Upper lobe of left lung (tissue), 6 donors: ENCODE data around the gene IFNG. TPM values are rescaled to one million over a fixed set of nuclear protein-coding genes. Genes with fewer than 3 reads are reported as not detected.

ENCODE experiments used
- ATAC-seq, 2 donors: fragments of 200-7000 bp; cut with Tn5 transposase; one replicate each; pipeline ENCODE4 v1.9.1; 2022; ENCODE audit warnings: mild to moderate bottlenecking in 2 of 2, moderate library complexity in 2 of 2; ENCODE audit not compliant: low FRiP score in 2 of 2
- DNase-seq, 2 donors: peaks; one replicate each; pipeline ENCODE4 v3.0.0-alpha.2; 2019 to 2020
- H3K27ac ChIP-seq, 4 donors: fragments of 200-600 bp; sonication (generic); one replicate each; pipeline ENCODE4 v1.5.1; 2016 to 2019
- H3K27me3 ChIP-seq, 4 donors: fragments of 200-600 bp; sonication (generic); one replicate each; pipeline ENCODE4 v1.5.1; 2017 to 2019
- H3K36me3 ChIP-seq, 4 donors: fragments of 200-600 bp; sonication (generic); one replicate each; pipeline ENCODE4 v1.5.1; 2016 to 2019
- H3K4me1 ChIP-seq, 4 donors: fragments of 200-600 bp; sonication (generic); one replicate each; pipeline ENCODE4 v1.5.1; 2018 to 2019
- H3K4me3 ChIP-seq, 4 donors: fragments of 200-600 bp; sonication (generic); one replicate each; pipeline ENCODE4 v1.5.1; 2017 to 2019; ENCODE audit warnings: mild to moderate bottlenecking in 2 of 4, moderate library complexity in 1 of 4
- H3K9me3 ChIP-seq, 4 donors: fragments of 200-600 bp; sonication (generic); one replicate each; pipeline ENCODE4 v1.5.1; 2018 to 2019
- CTCF ChIP-seq, 6 experiments: fragments of 450-650 bp in 4 of 6; fragments of 200-600 bp in 2 of 6; sonication (generic) in 2 of 6; IDR thresholded peaks; one replicate each; pipeline ENCODE4 v1.5.1; 2016 to 2019; ENCODE audit warnings: antibody characterized with exemption in 6 of 6
- EP300 ChIP-seq, 4 donors: sonication (generic); formaldehyde crosslinking; IDR thresholded peaks; one replicate each; pipeline ENCODE4 v1.5.1; 2017; ENCODE audit warnings: antibody characterized with exemption in 4 of 4, control low read depth in 2 of 4
- POLR2A ChIP-seq, 4 donors: fragments of 450-650 bp; IDR thresholded peaks; one replicate each; pipeline ENCODE4 v1.5.1; 2016 to 2017; ENCODE audit warnings: antibody characterized with exemption in 4 of 4, mild to moderate bottlenecking in 2 of 4
- POLR2AphosphoS5 ChIP-seq, 2 donors: sonication (generic); formaldehyde crosslinking; IDR thresholded peaks; one replicate each; pipeline ENCODE4 v1.5.1; 2017; ENCODE audit warnings: antibody characterized with exemption in 2 of 2
- WGBS, 2 donors: methylation state at CpG; one replicate each; pipeline ENCODE4 v1.1.5; 2017 to 2018; 5-methylcytosine and 5-hydroxymethylcytosine counted together
- total RNA-seq, 6 donors: library from RNA; depleted of rRNA in 4 of 6; stranded (reverse); fragments of >200 nt in 4 of 6; gene quantifications; one replicate each; pipeline versions ENCODE4 v1.1.0 to v1.2.1, GENCODE V29; 2016 to 2021
- donor health status: DM: no; HTN: no; CAD: no; lungs with moderate emphysema.
- donor health status: DM: no; HTN: yes; CAD: no; lungs with severe emphysema.

IFNG gene
- total RNA-seq, 6 donors from 2014 or later = 0.54 to 0.57 TPM; not detected in 4

- Histone ChIP-seq H3K4me3 (no peak overlapping the region), H3K36me3 (no peaks in the 10 kb centered on the region), H3K27ac (no peak overlapping the region), H3K9me3 (no peaks in the 10 kb centered on the region), H3K27me3 (no peaks in the 10 kb centered on the region), H3K4me1 (no peaks in the 10 kb centered on the region)
- no peak for DNase-seq
- no peak for TF ChIP-seq CTCF (IDR thresholded peaks at IDR 0.05)
- no peak for TF ChIP-seq POLR2A (IDR thresholded peaks at IDR 0.05)
- TF ChIP-seq EP300 (IDR thresholded peaks at IDR 0.05) = no peak
- no peak for ATAC-seq
Observed at GRCh38 chr12:68140556-68140955, 19.0 kb downstream of the IFNG start.

DNA sequence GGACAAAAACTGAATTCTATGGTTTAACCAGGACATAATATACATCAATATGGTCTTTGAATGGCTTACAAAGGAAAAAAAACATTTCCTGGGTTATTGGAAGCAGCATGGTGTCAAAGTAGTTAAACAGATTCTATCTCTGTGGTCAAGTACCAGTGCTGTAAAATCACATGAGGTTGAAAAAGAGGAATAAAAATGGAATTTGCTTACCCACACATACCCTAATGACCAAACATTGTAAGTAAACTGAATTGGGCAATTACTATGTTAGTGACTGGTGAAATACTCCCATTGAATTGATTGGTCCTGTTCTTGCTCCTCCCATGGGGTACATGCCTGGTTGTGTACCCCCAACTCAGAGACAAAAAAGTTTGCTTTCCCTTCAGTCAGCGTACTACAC, 19.6 kb downstream of the IFNG start:
- Histone ChIP-seq H3K27ac (no peak overlapping the region), H3K4me1 (no peaks in the 10 kb centered on the region), H3K9me3 (no peaks in the 10 kb centered on the region), H3K27me3 (no peaks in the 10 kb centered on the region), H3K36me3 (no peaks in the 10 kb centered on the region), H3K4me3 (no peak overlapping the region)
- ATAC-seq (no peak), DNase-seq (no peak)
- TF ChIP-seq EP300 (IDR thresholded peaks at IDR 0.05) (no peak), POLR2AphosphoS5 (IDR thresholded peaks at IDR 0.05) (no peak), POLR2A (IDR thresholded peaks at IDR 0.05) (no peak), CTCF (IDR thresholded peaks at IDR 0.05) (no peak)
- 78 to 86% methylated on average over 1 of the region's 1 CpG for WGBS, 2 donors

DNA sequence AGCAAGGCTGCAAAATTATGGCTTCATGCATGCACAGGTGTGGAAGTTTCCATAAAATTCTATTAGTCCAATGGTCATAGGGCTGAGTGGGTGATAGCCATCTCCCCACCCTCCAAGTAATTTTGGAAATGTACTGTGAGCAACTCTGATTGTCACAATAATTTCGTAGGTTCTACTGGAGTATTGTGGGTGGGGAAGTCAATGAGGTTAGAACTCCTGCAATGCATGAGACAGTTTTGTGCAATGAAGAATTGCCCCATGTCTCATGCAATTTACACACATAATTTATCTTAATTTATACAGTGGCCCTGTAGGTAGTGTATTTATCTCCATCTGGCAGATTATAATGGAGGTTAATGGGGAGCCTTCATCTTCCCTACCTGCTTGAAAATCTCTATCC, 20.5 kb downstream of the IFNG start:
- no peaks in the 10 kb centered on the region for H3K36me3 ChIP-seq
- no peak overlapping the region for H3K27ac ChIP-seq
- TF ChIP-seq CTCF (IDR thresholded peaks at IDR 0.05) (no peak), POLR2AphosphoS5 (IDR thresholded peaks at IDR 0.05) (no peak), EP300 (IDR thresholded peaks at IDR 0.05) (no peak), POLR2A (IDR thresholded peaks at IDR 0.05) (no peak)
- H3K4me3 ChIP-seq = no peak overlapping the region
- H3K4me1 ChIP-seq = no peaks in the 10 kb centered on the region
- H3K9me3 ChIP-seq = no peaks in the 10 kb centered on the region
- DNase-seq (no peak), ATAC-seq (no peak)
- H3K27me3 ChIP-seq = no peaks in the 10 kb centered on the region
- WGBS, 2 donors = 84 to 91% methylated on average over 1 of the region's 1 CpG

DNA sequence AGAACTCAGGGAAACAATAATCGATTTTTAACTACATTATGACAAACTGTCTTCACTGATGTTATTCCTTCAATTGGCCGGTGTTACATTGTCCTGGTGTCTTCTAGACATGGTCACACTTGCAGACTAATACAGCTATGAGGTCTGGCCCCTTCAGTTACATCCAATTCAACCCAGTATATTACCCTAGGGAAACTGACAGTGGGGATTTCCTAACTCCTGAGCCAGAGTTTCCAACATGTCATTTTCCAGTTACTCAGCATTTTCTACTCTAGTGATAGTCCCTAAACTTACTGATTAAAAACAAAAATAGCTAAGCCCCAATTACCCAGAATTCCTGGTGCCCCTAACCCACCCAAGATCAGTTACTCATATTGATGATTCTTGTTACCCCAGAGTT, 21.1 kb downstream of the IFNG start:
- ATAC-seq (no peak), DNase-seq (no peak)
- Histone ChIP-seq H3K9me3 (no peaks in the 10 kb centered on the region), H3K27ac (no peak overlapping the region), H3K4me3 (no peak overlapping the region), H3K27me3 (no peaks in the 10 kb centered on the region), H3K36me3 (no peaks in the 10 kb centered on the region), H3K4me1 (no peaks in the 10 kb centered on the region)
- TF ChIP-seq POLR2A (IDR thresholded peaks at IDR 0.05) (no peak), EP300 (IDR thresholded peaks at IDR 0.05) (no peak), CTCF (IDR thresholded peaks at IDR 0.05) (no peak), POLR2AphosphoS5 (IDR thresholded peaks at IDR 0.05) (no peak)
- 79 to 98% methylated on average over 2 of the region's 2 CpGs for WGBS, 2 donors

DNA sequence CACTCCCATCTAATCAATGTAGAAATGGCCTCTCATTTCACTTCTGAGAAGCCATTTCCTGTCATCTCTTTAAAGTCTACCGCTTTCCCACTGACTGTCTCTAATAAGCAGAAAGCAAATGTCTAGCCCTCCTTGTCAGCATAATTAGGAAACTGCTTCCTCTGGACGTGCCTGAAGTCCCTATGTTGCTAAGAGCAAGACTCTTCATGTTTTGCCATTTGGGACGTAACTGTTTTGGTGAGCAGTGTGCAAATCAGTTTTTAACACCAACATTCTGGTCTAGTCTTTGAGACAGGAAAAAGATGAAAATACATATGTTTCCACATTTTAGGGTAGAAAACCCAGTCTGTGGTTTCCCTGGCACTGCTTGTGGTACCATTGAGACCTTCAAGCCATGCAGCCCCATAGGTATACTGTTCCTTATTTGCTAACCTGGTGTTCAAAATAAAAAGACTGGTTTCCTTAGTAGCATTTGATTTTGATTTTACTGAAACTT, 22.2 kb downstream of the IFNG start:
- no peak for ATAC-seq
- Histone ChIP-seq H3K27me3 (no peaks in the 10 kb centered on the region), H3K4me1 (no peaks in the 10 kb centered on the region), H3K9me3 (no peaks in the 10 kb centered on the region), H3K36me3 (no peaks in the 10 kb centered on the region), H3K27ac (no peak overlapping the region), H3K4me3 (no peak overlapping the region)
- WGBS, 2 donors = 51 to 61% methylated on average over 3 of the region's 3 CpGs
- no peak for TF ChIP-seq CTCF (IDR thresholded peaks at IDR 0.05)
- TF ChIP-seq POLR2AphosphoS5 (IDR thresholded peaks at IDR 0.05) = no peak
- TF ChIP-seq POLR2A (IDR thresholded peaks at IDR 0.05) = no peak
- TF ChIP-seq EP300 (IDR thresholded peaks at IDR 0.05) = no peak
- no peak for DNase-seq
